Gastrocnemius medialis (tissue), 4 donors: ENCODE results near the gene C5orf58. TPM values are rescaled to one million over a fixed set of nuclear protein-coding genes. Genes with fewer than 3 reads are reported as not detected.

Experiments
- ATAC-seq, 2 donors: fragments of 150-250 bp; one replicate each; pipeline ENCODE4 v1.9.1; 2016
- DNase-seq, 2 donors: peaks; one replicate each; pipeline ENCODE4 v3.0.0-alpha.2; 2019
- H3K27ac ChIP-seq, 4 donors: fragments of 200-600 bp; sonication (generic); 1 replicate in 1 of 4; 2 replicates in 3 of 4; pipeline ENCODE4 v1.5.1; 2016 to 2018; ENCODE audit warnings: mild to moderate bottlenecking in 2 of 4, moderate library complexity in 1 of 4
- H3K27me3 ChIP-seq, 3 donors: fragments of 200-600 bp; sonication (generic) in 2 of 3; 1 replicate in 1 of 3; 2 replicates in 2 of 3; pipeline versions ENCODE4 v1.5.1 to v1.6.0; 2016 to 2019; ENCODE audit warnings: mild to moderate bottlenecking in 1 of 3, moderate library complexity in 1 of 3
- H3K36me3 ChIP-seq, 2 donors: fragments of 200-600 bp; sonication (generic) in 1 of 2; one replicate each; pipeline ENCODE4 v1.5.1; 2017 to 2018
- H3K4me1 ChIP-seq, 2 donors: fragments of 200-600 bp; sonication (generic) in 1 of 2; one replicate each; pipeline ENCODE4 v1.5.1; 2016 to 2017; ENCODE audit warnings: mild to moderate bottlenecking in 2 of 2
- H3K4me3 ChIP-seq, 4 donors: fragments of 200-600 bp; sonication (generic) in 3 of 4; 1 replicate in 1 of 4; 2 replicates in 3 of 4; pipeline ENCODE4 v1.5.1; 2016 to 2019; ENCODE audit warnings: mild to moderate bottlenecking in 2 of 4
- H3K9me3 ChIP-seq, 3 donors: fragments of 200-600 bp; sonication (generic) in 2 of 3; 1 replicate in 1 of 3; 2 replicates in 2 of 3; pipeline ENCODE4 v1.5.1; 2016 to 2019
- CTCF ChIP-seq, 5 experiments: fragments of 450-650 bp in 3 of 5; fragments of 200-600 bp in 2 of 5; sonication (generic) in 2 of 5; IDR thresholded peaks in 4 of 5; conservative IDR thresholded peaks in 1 of 5; 1 replicate in 4 of 5; 2 replicates in 1 of 5; pipeline ENCODE4 v1.5.1; 2016 to 2019; ENCODE audit warnings: antibody characterized with exemption in 5 of 5, mild to moderate bottlenecking in 3 of 5, moderate library complexity in 3 of 5
- POLR2A ChIP-seq, 2 donors: fragments of 450-650 bp; IDR thresholded peaks; one replicate each; pipeline ENCODE4 v1.6.1; 2017; ENCODE audit warnings: antibody characterized with exemption in 2 of 2, mild to moderate bottlenecking in 2 of 2, moderate library complexity in 2 of 2
- in situ Hi-C, 4 donors: fragments of 200-750 bp; cut with MboI; loops; one replicate each; pipeline versions ENCODE4 v1.15.0 to v1.8.0; 2017; ENCODE audit warnings: low sequenced_read_pairs in 4 of 4
- intact Hi-C: fragments of 100-400 bp; cut with DNase I; formaldehyde crosslinking; loops from one replicate; pipeline ENCODE4 v1.15.1; 2023; ENCODE audit warnings: low total_unique reads
- total RNA-seq, 4 donors: library from RNA; depleted of rRNA; stranded (reverse); fragments of >200 nt; gene quantifications; one replicate each; pipeline versions ENCODE4 v1.1.0 to v1.2.3, GENCODE V29; 2016

Gene C5orf58
- total RNA-seq, 4 donors from 2014 or later = not detected

DNA sequence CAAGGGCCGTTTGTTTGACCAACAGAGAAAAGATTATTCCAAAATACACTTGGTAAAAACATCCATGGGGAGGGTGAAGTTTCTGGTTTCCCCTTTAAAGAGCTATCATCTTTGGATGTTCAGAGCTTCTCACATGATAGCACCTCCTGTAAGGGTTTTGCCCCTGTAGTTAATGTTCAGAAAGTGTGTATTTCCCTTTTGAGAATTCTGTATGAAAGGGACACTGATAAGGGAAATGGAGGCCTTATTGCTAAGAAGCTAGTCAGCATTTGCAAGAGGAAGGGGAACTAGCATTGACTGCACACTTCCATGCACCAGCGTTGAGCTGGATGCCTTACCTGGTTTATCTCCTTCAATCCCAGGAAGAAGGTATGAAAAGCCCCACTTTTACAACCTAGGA, 31.5 kb upstream of the C5orf58 start:
- ATAC-seq = no peak

GRCh38 chr5:170202117-170202516, 30.7 kb upstream of the C5orf58 start:
- ATAC-seq = no peak
- H3K9me3 ChIP-seq = no peaks in the 10 kb centered on the region
- intact Hi-C loops = no loop called here
- no peak for TF ChIP-seq POLR2A (IDR thresholded peaks at IDR 0.05)
- TF ChIP-seq CTCF (IDR thresholded peaks at IDR 0.05 in 4 of 5, conservative IDR thresholded peaks at IDR 0.05 in 1 of 5) = no peak
- H3K4me3 ChIP-seq = no peak overlapping the region
- no peak for DNase-seq
- peaks cover 0 to 2% (median 0%) of the 10 kb centered on the region in 3 donors for H3K27me3 ChIP-seq
- in situ Hi-C loops = no loop called here
- H3K4me1 ChIP-seq = no peaks in the 10 kb centered on the region
- H3K27ac ChIP-seq = no peak overlapping the region
- H3K36me3 ChIP-seq = no peaks in the 10 kb centered on the region

More for the DNA sequence above, 31.5 kb upstream of the C5orf58 start:
- intact Hi-C loops = no loop called here
- TF ChIP-seq CTCF (IDR thresholded peaks at IDR 0.05 in 4 of 5, conservative IDR thresholded peaks at IDR 0.05 in 1 of 5) = no peak
- TF ChIP-seq POLR2A (IDR thresholded peaks at IDR 0.05) = no peak
- Histone ChIP-seq H3K4me3 (no peak overlapping the region), H3K36me3 (no peaks in the 10 kb centered on the region), H3K27ac (no peak overlapping the region), H3K4me1 (no peaks in the 10 kb centered on the region), H3K27me3 (peaks cover 0 to 2% (median 0%) of the 10 kb centered on the region in 3 donors), H3K9me3 (no peaks in the 10 kb centered on the region)
- in situ Hi-C loops = no loop called here
- DNase-seq = no peak

- intact Hi-C loops (no loop called here), in situ Hi-C loops (no loop called here)
- no peaks in the 10 kb centered on the region for H3K36me3 ChIP-seq
- peaks cover 0 to 6% (median 0%) of the 10 kb centered on the region in 3 donors for H3K27me3 ChIP-seq
- no peak overlapping the region for H3K4me3 ChIP-seq
- DNase-seq (no peak), ATAC-seq (no peak)
- TF ChIP-seq CTCF (IDR thresholded peaks at IDR 0.05 in 4 of 5, conservative IDR thresholded peaks at IDR 0.05 in 1 of 5) (no peak), POLR2A (IDR thresholded peaks at IDR 0.05) (no peak)
- no peaks in the 10 kb centered on the region for H3K9me3 ChIP-seq
- H3K4me1 ChIP-seq = no peaks in the 10 kb centered on the region
- no peak overlapping the region for H3K27ac ChIP-seq
These were observed 28.6 kb upstream of the C5orf58 start for GRCh38 chr5:170204202-170204601.

DNA sequence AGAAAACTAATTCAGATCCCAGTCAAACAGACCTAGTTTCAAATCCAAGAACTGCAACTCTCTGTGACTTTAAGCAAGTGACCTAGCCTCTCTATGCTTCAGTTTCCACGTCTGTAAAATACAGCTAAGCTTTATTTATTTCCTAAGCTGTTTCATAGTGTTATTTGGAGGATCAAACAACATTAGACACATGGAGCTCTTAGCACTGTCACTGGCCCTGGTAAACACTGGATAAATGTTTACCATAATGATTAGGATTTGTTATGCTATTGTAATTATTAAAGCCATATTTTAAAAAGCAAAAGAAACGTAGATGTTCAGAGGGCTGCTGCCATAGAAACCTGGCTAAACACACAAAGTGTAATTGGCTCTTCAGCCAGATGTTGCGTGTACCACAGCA, 26.6 kb upstream of the C5orf58 start:
- Histone ChIP-seq H3K9me3 (no peaks in the 10 kb centered on the region), H3K4me1 (no peaks in the 10 kb centered on the region), H3K4me3 (no peak overlapping the region), H3K27ac (no peak overlapping the region), H3K36me3 (no peaks in the 10 kb centered on the region), H3K27me3 (peaks cover 0 to 6% (median 0%) of the 10 kb centered on the region in 3 donors)
- in situ Hi-C loops (no loop called here), intact Hi-C loops (no loop called here)
- ATAC-seq (no peak), DNase-seq (no peak)
- TF ChIP-seq POLR2A (IDR thresholded peaks at IDR 0.05) (no peak), CTCF (IDR thresholded peaks at IDR 0.05 in 4 of 5, conservative IDR thresholded peaks at IDR 0.05 in 1 of 5) (no peak)

DNA sequence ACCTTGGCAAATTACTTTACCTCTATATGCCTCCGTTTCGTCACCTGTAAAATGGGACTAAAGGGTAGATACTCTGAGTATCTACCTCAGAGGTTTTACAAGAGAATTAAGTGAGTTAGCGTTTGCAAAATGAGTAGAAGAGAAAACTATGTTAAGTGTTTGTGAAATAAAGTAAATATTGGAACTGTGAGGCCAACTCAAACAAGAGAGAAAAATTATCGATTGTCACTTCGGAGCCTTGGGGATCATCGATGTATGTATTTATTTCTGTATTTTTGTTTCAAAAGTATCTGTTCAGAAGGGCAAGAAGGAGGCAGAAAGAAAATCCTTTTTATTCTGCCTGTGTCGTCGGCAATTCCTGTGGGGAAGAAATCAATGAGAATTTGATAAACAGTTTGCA, 25.8 kb upstream of the C5orf58 start:
- TF ChIP-seq CTCF (IDR thresholded peaks at IDR 0.05 in 4 of 5, conservative IDR thresholded peaks at IDR 0.05 in 1 of 5) = no peak
- TF ChIP-seq POLR2A (IDR thresholded peaks at IDR 0.05) = no peak
- Histone ChIP-seq H3K27me3 (peaks cover 0 to 6% (median 0%) of the 10 kb centered on the region in 3 donors), H3K4me3 (no peak overlapping the region), H3K36me3 (no peaks in the 10 kb centered on the region), H3K9me3 (no peaks in the 10 kb centered on the region), H3K4me1 (no peaks in the 10 kb centered on the region), H3K27ac (no peak overlapping the region)
- ATAC-seq (no peak), DNase-seq (no peak)
- intact Hi-C loops = no loop called here
- in situ Hi-C loops = no loop called here
